Panc1 (cell line): Measurements from ENCODE around the gene CPT1B. TPM values are rescaled to one million over a fixed set of nuclear protein-coding genes. Genes with fewer than 3 reads are reported as not detected.

ENCODE experiments used
- ATAC-seq: fragments of 200-7000 bp; cut with Tn5 transposase; 2 replicates; pipeline ENCODE4 v1.9.1; 2020; ENCODE audit warnings: mild to moderate bottlenecking, moderate library complexity
- BruUV-seq: library from RNA; stranded (reverse); fragments of 400-500 nt; replicated peaks from 2 replicates; lab custom pipeline; 2021; lab: Mats Ljungman, UMichigan
- CTCF ChIA-PET: fragments of 300-600 bp; sonication (Branson Sonifier 250); formaldehyde crosslinking; loops from one replicate; lab custom pipeline; 2022; ENCODE audit warnings: antibody characterized with exemption; lab: Charles Lee
- POLR2A ChIA-PET: fragments of 300-600 bp; sonication (Branson Sonifier 250); formaldehyde crosslinking; loops from one replicate; lab custom pipeline; 2022; ENCODE audit warnings: antibody characterized with exemption; lab: Charles Lee
- DNase-seq: peaks from one replicate; pipeline ENCODE4 v3.0.0-alpha.2; 2010; ENCODE audit warnings: low read depth, low spot score
- H3K27ac ChIP-seq: 2 replicates; pipeline ENCODE4 v1.5.1; 2011; ENCODE audit warnings: mild to moderate bottlenecking, low read length, inconsistent platforms
- H3K27me3 ChIP-seq: fragments of 200-500 bp; sonication (Bioruptor generic); 2 replicates; pipeline ENCODE4 v1.6.0; 2014; ENCODE audit warnings: low read length, inconsistent platforms; ENCODE audit not compliant: control insufficient read depth, insufficient read depth
- H3K36me3 ChIP-seq: fragments of 200-500 bp; sonication (Bioruptor generic); 2 replicates; pipeline ENCODE4 v1.5.1; 2014; ENCODE audit warnings: inconsistent platforms, mild to moderate bottlenecking, low read length, moderate library complexity; ENCODE audit not compliant: control insufficient read depth, insufficient read depth
- H3K4me1 ChIP-seq: 2 replicates; pipeline ENCODE4 v1.5.1; 2011; ENCODE audit warnings: inconsistent platforms, mild to moderate bottlenecking, low read length, moderate library complexity; ENCODE audit not compliant: control insufficient read depth, insufficient read depth
- H3K4me3 ChIP-seq, 2 experiments: 2 replicates each; pipeline ENCODE4 v1.5.1; 2011 to 2012; ENCODE audit warnings: low read depth in 2 of 2, low read length in 2 of 2, mild to moderate bottlenecking in 2 of 2, inconsistent platforms in 1 of 2, moderate library complexity in 1 of 2
- H3K9me3 ChIP-seq: fragments of 200-500 bp; sonication (Bioruptor generic); 2 replicates; pipeline ENCODE4 v1.5.1; 2014; ENCODE audit warnings: low read depth, mild to moderate bottlenecking, inconsistent platforms, low read length, moderate library complexity; ENCODE audit not compliant: control insufficient read depth, insufficient read depth
- POLR2AphosphoS5 ChIP-seq: IDR thresholded peaks from 2 replicates; pipeline ENCODE4 v1.6.1; 2012; ENCODE audit warnings: mild to moderate bottlenecking, low read depth, low read length, moderate library complexity
- REST ChIP-seq, 2 experiments: IDR thresholded peaks; 2 replicates each; pipeline ENCODE4 v1.6.1; 2011 to 2012; ENCODE audit warnings: low read depth in 2 of 2, control low read depth in 1 of 2, low read length in 1 of 2, mild to moderate bottlenecking in 1 of 2, moderate library complexity in 1 of 2; ENCODE audit not compliant: insufficient read depth in 1 of 2
- SIN3A ChIP-seq: IDR thresholded peaks from 2 replicates; pipeline ENCODE4 v1.6.1; 2012; ENCODE audit warnings: low read depth, mild to moderate bottlenecking, low read length, moderate library complexity, borderline replicate concordance; ENCODE audit not compliant: insufficient read depth
- TCF7L2 ChIP-seq: IDR thresholded peaks from 2 replicates; pipeline ENCODE4 v1.6.1; 2011; ENCODE audit warnings: mild to moderate bottlenecking, low read depth, low read length, inconsistent platforms
- in situ Hi-C: cut with HindIII; loops from 2 replicates; pipeline ENCODE4 v1.10.0; 2016; ENCODE audit warnings: low sequenced_read_pairs, low pct_unique_long_range_greater_than_20kb
- intact Hi-C: fragments of 100-400 bp; cut with micrococcal nuclease; formaldehyde crosslinking; loops from one replicate; pipeline ENCODE4 v1.10.0; 2022; ENCODE audit not compliant: unreplicated experiment
- total RNA-seq: library from RNA; stranded (reverse); gene quantifications from one replicate; pipeline ENCODE4 v1.2.1, GENCODE V29; 2021; ENCODE audit not compliant: unreplicated experiment
- TF ChIP-seq, protein P1 (sequence below): fragments of 450-650 bp; IDR thresholded peaks from 2 replicates; pipeline ENCODE4 v1.5.1; 2017; ENCODE audit warnings: mild to moderate bottlenecking

The CPT1B gene
- total RNA-seq, 1 experiment from 2014 or later = 18.4 TPM

GRCh38 chr22:50573491-50574382 is 4.5 kb downstream of the CPT1B start:
- no peaks in the 10 kb centered on the region for H3K36me3 ChIP-seq
- CTCF ChIA-PET = interaction anchor here (0.7 kb wide), 1 partner anchor 63 kb away, joined by 3 read pairs; no protein-coding TSS in a partner anchor
- BruUV-seq = no TSS peak
- H3K27ac ChIP-seq = no peak overlapping the region
- no peaks in the 10 kb centered on the region for H3K27me3 ChIP-seq
- no peaks in the 10 kb centered on the region for H3K9me3 ChIP-seq
- TF ChIP-seq REST (IDR thresholded peaks at IDR 0.05; ENCODE audit: insufficient read depth in 1 of 2, low read depth in 2 of 2, low read length in 1 of 2) (no peak), SIN3A (no peak), POLR2AphosphoS5 (no peak), TCF7L2 (no peak)
- TF ChIP-seq, protein P1, sequence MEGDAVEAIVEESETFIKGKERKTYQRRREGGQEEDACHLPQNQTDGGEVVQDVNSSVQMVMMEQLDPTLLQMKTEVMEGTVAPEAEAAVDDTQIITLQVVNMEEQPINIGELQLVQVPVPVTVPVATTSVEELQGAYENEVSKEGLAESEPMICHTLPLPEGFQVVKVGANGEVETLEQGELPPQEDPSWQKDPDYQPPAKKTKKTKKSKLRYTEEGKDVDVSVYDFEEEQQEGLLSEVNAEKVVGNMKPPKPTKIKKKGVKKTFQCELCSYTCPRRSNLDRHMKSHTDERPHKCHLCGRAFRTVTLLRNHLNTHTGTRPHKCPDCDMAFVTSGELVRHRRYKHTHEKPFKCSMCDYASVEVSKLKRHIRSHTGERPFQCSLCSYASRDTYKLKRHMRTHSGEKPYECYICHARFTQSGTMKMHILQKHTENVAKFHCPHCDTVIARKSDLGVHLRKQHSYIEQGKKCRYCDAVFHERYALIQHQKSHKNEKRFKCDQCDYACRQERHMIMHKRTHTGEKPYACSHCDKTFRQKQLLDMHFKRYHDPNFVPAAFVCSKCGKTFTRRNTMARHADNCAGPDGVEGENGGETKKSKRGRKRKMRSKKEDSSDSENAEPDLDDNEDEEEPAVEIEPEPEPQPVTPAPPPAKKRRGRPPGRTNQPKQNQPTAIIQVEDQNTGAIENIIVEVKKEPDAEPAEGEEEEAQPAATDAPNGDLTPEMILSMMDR = no peak
- intact Hi-C loops (no loop called here), in situ Hi-C loops (no loop called here)
- H3K4me3 ChIP-seq = no peak overlapping the region
- POLR2A ChIA-PET = no interaction called here
- ATAC-seq = no peak
- no peaks in the 10 kb centered on the region for H3K4me1 ChIP-seq
- DNase-seq = no peak

DNA sequence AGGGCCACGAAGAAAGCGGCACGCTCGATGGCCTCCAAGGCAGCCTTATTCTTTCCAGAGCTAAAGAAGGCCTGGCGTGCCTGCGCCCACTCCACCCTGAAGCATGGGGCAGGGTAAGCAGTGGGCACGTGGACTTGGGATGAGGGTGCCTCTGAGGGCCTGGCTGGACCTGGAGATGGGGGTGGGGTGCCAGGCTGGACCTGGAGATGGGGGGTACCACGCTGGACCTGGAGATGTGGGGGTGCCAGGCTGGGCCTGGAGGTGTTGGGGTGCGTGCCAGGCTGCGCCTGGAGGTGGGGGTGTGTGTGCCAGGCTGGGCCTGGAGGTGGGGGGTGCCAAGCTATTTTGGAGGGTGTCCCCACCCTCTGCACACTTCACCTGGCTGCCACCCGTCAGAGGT is 5.3 kb downstream of the CPT1B start:
- TF ChIP-seq SIN3A = no peak
- TF ChIP-seq POLR2AphosphoS5 = no peak
- TF ChIP-seq, protein P1 = no peak
- TF ChIP-seq REST (IDR thresholded peaks at IDR 0.05; ENCODE audit: insufficient read depth in 1 of 2, low read depth in 2 of 2, low read length in 1 of 2) = no peak
- no peak for TF ChIP-seq TCF7L2
- no peaks in the 10 kb centered on the region for H3K4me1 ChIP-seq
- BruUV-seq = no TSS peak
- H3K27ac ChIP-seq = no peak overlapping the region
- ATAC-seq = no peak
- DNase-seq = no peak
- ChIA-PET CTCF (interaction anchor here (0.5 kb wide), 1 partner anchor 59 kb away, joined by 3 read pairs; no protein-coding TSS in a partner anchor), POLR2A (no interaction called here)
- H3K27me3 ChIP-seq = no peaks in the 10 kb centered on the region
- in situ Hi-C loops = no loop called here
- no peaks in the 10 kb centered on the region for H3K36me3 ChIP-seq
- no peaks in the 10 kb centered on the region for H3K9me3 ChIP-seq
- intact Hi-C loops = no loop called here
- no peak overlapping the region for H3K4me3 ChIP-seq
